GM12864 (cell line): ENCODE measurements around the gene IL34.
"Not testable (repeated sequence)": the region's sequence is repeated elsewhere in the genome, so short reads cannot be mapped to it uniquely, and the experiment has no call there.

Source experiments
- DNase-seq: peaks from one replicate; pipeline ENCODE4 v3.0.0-alpha.2; 2011; ENCODE audit warnings: low read depth
- H3K4me3 ChIP-seq: 2 replicates; pipeline ENCODE4 v1.5.1; 2011; ENCODE audit warnings: mild to moderate bottlenecking, low read depth, low read length, control low read depth
- CTCF ChIP-seq: IDR thresholded peaks from 2 replicates; pipeline ENCODE4 v1.5.1; 2011; ENCODE audit warnings: low read depth, mild to moderate bottlenecking, moderate library complexity, low read length, control low read depth, inconsistent platforms; ENCODE audit errors: missing control alignments

Gene IL34

GRCh38 chr16:70612931-70613330 is 33.4 kb upstream of the IL34 start:
- DNase-seq, result no peak
- no peak overlapping the region for H3K4me3 ChIP-seq
- TF ChIP-seq CTCF, result no peak

GRCh38 chr16:70614208-70614951 is 32.0 kb upstream of the IL34 start:
- TF ChIP-seq CTCF, result no peak
- no peak for DNase-seq
- no peak overlapping the region for H3K4me3 ChIP-seq

- DNase-seq, result no peak
- TF ChIP-seq CTCF, result no peak
- no peak overlapping the region for H3K4me3 ChIP-seq
These were observed 30.4 kb upstream of the IL34 start for GRCh38 chr16:70615945-70616344.

- H3K4me3 ChIP-seq, result not testable (repeated sequence)
These were observed 24.5 kb upstream of the IL34 start for GRCh38 chr16:70621864-70622263.

GRCh38 chr16:70627696-70628095 is 18.7 kb upstream of the IL34 start:
- H3K4me3 ChIP-seq, result no peak overlapping the region
- TF ChIP-seq CTCF, result no peak
- no peak for DNase-seq

More at GRCh38 chr16:70621864-70622263, 24.5 kb upstream of the IL34 start:
- DNase-seq, result not testable (repeated sequence)

GRCh38 chr16:70630960-70631745 is 15.2 kb upstream of the IL34 start:
- no peak overlapping the region for H3K4me3 ChIP-seq
- no peak for TF ChIP-seq CTCF
- DNase-seq, result no peak

- H3K4me3 ChIP-seq, result no peak overlapping the region
- no peak for DNase-seq
- TF ChIP-seq CTCF, result no peak
These were observed 14.1 kb upstream of the IL34 start for GRCh38 chr16:70632273-70632672.

- not testable (repeated sequence) for DNase-seq, H3K4me3 ChIP-seq
These were observed 12.7 kb upstream of the IL34 start for GRCh38 chr16:70633617-70634016.
